IPS DF 6.9 (cell line): ENCODE measurements around the gene RASSF10.
"Not testable (repeated sequence)": the region's sequence is repeated elsewhere in the genome, so short reads cannot be mapped to it uniquely, and the experiment has no call there.

Experiments
- DNase-seq: peaks from one replicate; pipeline ENCODE4 v3.0.0-alpha.2; 2013; ENCODE audit warnings: low read depth, low spot score
- H3K27ac ChIP-seq: one replicate; pipeline ENCODE4 v1.5.1; 2013; ENCODE audit warnings: low read length, control low read depth
- H3K27me3 ChIP-seq: 2 replicates; pipeline ENCODE4 v1.6.1; 2013; ENCODE audit warnings: mild to moderate bottlenecking, low read length; ENCODE audit not compliant: control insufficient read depth, insufficient read depth
- H3K36me3 ChIP-seq: 2 replicates; pipeline ENCODE4 v1.6.1; 2013; ENCODE audit warnings: low read length; ENCODE audit not compliant: control insufficient read depth, insufficient read depth
- H3K4me1 ChIP-seq: 2 replicates; pipeline ENCODE4 v1.6.1; 2013; ENCODE audit warnings: low read length; ENCODE audit not compliant: control insufficient read depth, insufficient read depth
- H3K4me3 ChIP-seq: 2 replicates; pipeline ENCODE4 v1.5.1; 2013; ENCODE audit warnings: mild to moderate bottlenecking, low read length
- H3K9me3 ChIP-seq: 2 replicates; pipeline ENCODE4 v1.6.1; 2013; ENCODE audit warnings: low read length, inconsistent platforms; ENCODE audit not compliant: control insufficient read depth, insufficient read depth
- WGBS: extraction: QIAGEN DNeasy Blood & Tissue Kit; methylation state at CpG from one replicate; pipeline ENCODE4 v1.1.7; 2013; ENCODE audit warnings: mixed read lengths, missing lambda C conversion rate; ENCODE audit not compliant: insufficient read length, insufficient coverage; 5-methylcytosine and 5-hydroxymethylcytosine counted together

The RASSF10 gene

GRCh38 chr11:13040969-13041561 is 31.9 kb downstream of the RASSF10 start:
- 100% methylated on average over 1 of the region's 4 CpGs for WGBS
- no peak overlapping the region for H3K27ac ChIP-seq

GRCh38 chr11:13042873-13043342 is 33.8 kb downstream of the RASSF10 start:
- Histone ChIP-seq H3K9me3 (no peaks in the 10 kb centered on the region), H3K27me3 (no peaks in the 10 kb centered on the region), H3K36me3 (no peaks in the 10 kb centered on the region), H3K4me3 (no peak overlapping the region), H3K4me1 (no peaks in the 10 kb centered on the region), H3K27ac (no peak overlapping the region)
- no peak for DNase-seq
- no CpG with 5 or more reads among the region's 5 CpGs for WGBS

More at GRCh38 chr11:13040969-13041561, 31.9 kb downstream of the RASSF10 start:
- no peaks in the 10 kb centered on the region for H3K4me1 ChIP-seq
- H3K27me3 ChIP-seq, result no peaks in the 10 kb centered on the region
- DNase-seq, result no peak
- H3K9me3 ChIP-seq, result no peaks in the 10 kb centered on the region
- H3K4me3 ChIP-seq, result no peak overlapping the region
- no peaks in the 10 kb centered on the region for H3K36me3 ChIP-seq

GRCh38 chr11:13043912-13044628 is 35.0 kb downstream of the RASSF10 start:
- Histone ChIP-seq H3K4me3 (no peak overlapping the region), H3K36me3 (no peaks in the 10 kb centered on the region), H3K9me3 (no peaks in the 10 kb centered on the region), H3K27ac (no peak overlapping the region), H3K4me1 (no peaks in the 10 kb centered on the region), H3K27me3 (no peaks in the 10 kb centered on the region)
- no peak for DNase-seq
- WGBS, result no CpG with 5 or more reads among the region's 4 CpGs

GRCh38 chr11:13045089-13045488 is 36.0 kb downstream of the RASSF10 start:
- not testable (repeated sequence) for H3K4me3 ChIP-seq, H3K9me3 ChIP-seq, H3K36me3 ChIP-seq, H3K4me1 ChIP-seq, H3K27me3 ChIP-seq, H3K27ac ChIP-seq, DNase-seq
- WGBS, result no CpG with 5 or more reads among the region's 8 CpGs

- Histone ChIP-seq H3K4me1 (no peaks in the 10 kb centered on the region), H3K4me3 (no peak overlapping the region), H3K9me3 (no peaks in the 10 kb centered on the region), H3K27me3 (no peaks in the 10 kb centered on the region), H3K36me3 (no peaks in the 10 kb centered on the region), H3K27ac (no peak overlapping the region)
- WGBS, result no CpG with 5 or more reads among the region's 5 CpGs
- DNase-seq, result no peak
These were observed 36.6 kb downstream of the RASSF10 start for GRCh38 chr11:13045734-13046133.

- H3K27ac ChIP-seq, result no peak overlapping the region
- H3K9me3 ChIP-seq, result no peaks in the 10 kb centered on the region
- H3K4me3 ChIP-seq, result no peak overlapping the region
- no CpG with 5 or more reads among the region's 10 CpGs for WGBS
- H3K27me3 ChIP-seq, result no peaks in the 10 kb centered on the region
- H3K4me1 ChIP-seq, result no peaks in the 10 kb centered on the region
- H3K36me3 ChIP-seq, result no peaks in the 10 kb centered on the region
- no peak for DNase-seq
These were observed 37.8 kb downstream of the RASSF10 start for GRCh38 chr11:13046637-13047570.

GRCh38 chr11:13047884-13048283 is 38.8 kb downstream of the RASSF10 start:
- no peaks in the 10 kb centered on the region for H3K9me3 ChIP-seq
- no peak for DNase-seq
- H3K27me3 ChIP-seq, result no peaks in the 10 kb centered on the region
- no peaks in the 10 kb centered on the region for H3K4me1 ChIP-seq
- H3K4me3 ChIP-seq, result no peak overlapping the region
- WGBS, result no CpG with 5 or more reads among the region's 4 CpGs
- H3K27ac ChIP-seq, result no peak overlapping the region
- H3K36me3 ChIP-seq, result no peaks in the 10 kb centered on the region

- no peaks in the 10 kb centered on the region for H3K4me1 ChIP-seq
- no peaks in the 10 kb centered on the region for H3K27me3 ChIP-seq
- no CpG with 5 or more reads among the region's 2 CpGs for WGBS
- H3K4me3 ChIP-seq, result no peak overlapping the region
- no peak overlapping the region for H3K27ac ChIP-seq
- H3K9me3 ChIP-seq, result no peaks in the 10 kb centered on the region
- H3K36me3 ChIP-seq, result no peaks in the 10 kb centered on the region
- no peak for DNase-seq
These were observed 42.1 kb downstream of the RASSF10 start for GRCh38 chr11:13051257-13051656.

- no peaks in the 10 kb centered on the region for H3K9me3 ChIP-seq
- no peak overlapping the region for H3K27ac ChIP-seq
- WGBS, result no CpG with 5 or more reads among the region's 5 CpGs
- H3K4me3 ChIP-seq, result no peak overlapping the region
- no peaks in the 10 kb centered on the region for H3K27me3 ChIP-seq
- DNase-seq, result no peak
- H3K4me1 ChIP-seq, result no peaks in the 10 kb centered on the region
- H3K36me3 ChIP-seq, result no peaks in the 10 kb centered on the region
These were observed 43.0 kb downstream of the RASSF10 start for GRCh38 chr11:13052130-13052571.

- Histone ChIP-seq H3K27ac (no peak overlapping the region), H3K4me1 (no peaks in the 10 kb centered on the region), H3K9me3 (no peaks in the 10 kb centered on the region), H3K36me3 (no peaks in the 10 kb centered on the region), H3K27me3 (no peaks in the 10 kb centered on the region), H3K4me3 (no peak overlapping the region)
- no peak for DNase-seq
- WGBS, result no CpG with 5 or more reads among the region's 6 CpGs
These were observed 44.3 kb downstream of the RASSF10 start for GRCh38 chr11:13053255-13053917.
